GM12878 (cell line): ENCODE results near the gene TIMM29. TPM values are rescaled to one million over a fixed set of nuclear protein-coding genes. Genes with fewer than 3 reads are reported as not detected.

Source experiments
- ATAC-seq: fragments of 200-7000 bp; cut with Tn5 transposase; 3 replicates; pipeline ENCODE4 v1.9.1; 2020; ENCODE audit warnings: mild to moderate bottlenecking, moderate library complexity
- BruUV-seq: library from RNA; stranded (reverse); fragments of 400-500 nt; replicated peaks from 2 replicates; lab custom pipeline; 2021; lab: Mats Ljungman, UMichigan
- CTCF ChIA-PET: fragments of 300-600 bp; sonication (Branson Sonifier 250); formaldehyde crosslinking; extraction: SDS; loops from one replicate; lab custom pipeline; 2021; ENCODE audit warnings: inconsistent platforms; lab: Yijun Ruan, JAX
- POLR2A ChIA-PET: fragments of 350-600 bp; formaldehyde crosslinking; extraction: SDS; loops from one replicate; lab custom pipeline; 2021; ENCODE audit warnings: inconsistent platforms; lab: Charles Lee
- RAD21 ChIA-PET: fragments of 300-600 bp; sonication (Branson Sonifier 250); formaldehyde crosslinking; loops from one replicate; lab custom pipeline; 2023; ENCODE audit warnings: antibody characterized with exemption; ENCODE audit not compliant: unreplicated experiment; lab: Charles Lee
- SMC1A ChIA-PET: fragments of 300-600 bp; sonication (Branson Sonifier 250); formaldehyde crosslinking; loops from one replicate; lab custom pipeline; 2023; ENCODE audit not compliant: unreplicated experiment, uncharacterized antibody; lab: Charles Lee
- DNase-seq: peaks from one replicate; pipeline ENCODE4 v3.0.0-alpha.2; 2011; ENCODE audit warnings: low read depth, low spot score
- FAIRE-seq: peaks from 3 replicates; lab custom pipeline; 2011; peaks lifted over from hg19 to GRCh38; lab: Jason Lieb, UNC
- H2AFZ ChIP-seq: 2 replicates; pipeline ENCODE4 v1.6.0; 2011; ENCODE audit warnings: low read depth, low read length, control low read depth; ENCODE audit not compliant: control insufficient read depth
- H3K27ac ChIP-seq: 2 replicates; pipeline ENCODE4 v1.5.1; 2011; ENCODE audit warnings: control low read depth; ENCODE audit not compliant: control insufficient read depth, insufficient read depth
- H3K27me3 ChIP-seq, 2 experiments: replicated peaks in 1 of 2; 2 replicates each; pipeline versions ENCODE4 v1.6.0 to v1.6.1; 2011; ENCODE audit warnings: low read length in 1 of 2; ENCODE audit not compliant: control insufficient read depth in 2 of 2, insufficient read depth in 2 of 2
- H3K36me3 ChIP-seq, 2 experiments: 2 replicates each; pipeline ENCODE4 v1.5.1; 2011; ENCODE audit warnings: low read length in 1 of 2; ENCODE audit not compliant: control insufficient read depth in 2 of 2, insufficient read depth in 2 of 2
- H3K4me1 ChIP-seq: 2 replicates; pipeline ENCODE4 v1.6.1; 2011; ENCODE audit warnings: mild to moderate bottlenecking, low read length, moderate library complexity, mixed read lengths; ENCODE audit not compliant: control insufficient read depth, insufficient read depth
- H3K4me2 ChIP-seq: 2 replicates; pipeline ENCODE4 v1.6.0; 2011; ENCODE audit warnings: control low read depth; ENCODE audit not compliant: control insufficient read depth, insufficient read depth
- H3K4me3 ChIP-seq: fragments of 200-600 bp; sonication (generic); 2 replicates; pipeline ENCODE4 v1.5.1; 2016
- H3K79me2 ChIP-seq: 2 replicates; pipeline ENCODE4 v1.6.0; 2011; ENCODE audit warnings: low read length; ENCODE audit not compliant: control insufficient read depth, insufficient read depth
- H3K9ac ChIP-seq: 2 replicates; pipeline ENCODE4 v1.8.0; 2011; ENCODE audit warnings: low read length, control low read depth, mixed read lengths; ENCODE audit not compliant: control insufficient read depth, insufficient read depth
- H3K9me3 ChIP-seq: replicated peaks from 3 replicates; pipeline ENCODE4 v1.5.1; 2011; ENCODE audit warnings: mild to moderate bottlenecking, low read length; ENCODE audit not compliant: control insufficient read depth, insufficient read depth
- H4K20me1 ChIP-seq: 2 replicates; pipeline ENCODE4 v1.6.0; 2011; ENCODE audit not compliant: control insufficient read depth, insufficient read depth
- CBX3 ChIP-seq: fragments of 200-600 bp; sonication (generic); IDR thresholded peaks from 2 replicates; pipeline ENCODE4 v1.6.1; 2016; ENCODE audit warnings: low read depth, borderline replicate concordance
- CBX5 ChIP-seq: sonication (generic); IDR thresholded peaks from 2 replicates; pipeline ENCODE4 v1.6.1; 2016; ENCODE audit warnings: low read depth, moderate library complexity, mild to moderate bottlenecking, inconsistent platforms
- CEBPB ChIP-seq, 2 experiments: fragments of 150-350 bp in 1 of 2; IDR thresholded peaks; 2 replicates each; pipeline ENCODE4 v1.6.1; 2012 to 2014; ENCODE audit warnings: low read depth in 2 of 2, low read length in 2 of 2, borderline replicate concordance in 1 of 2, inconsistent platforms in 1 of 2
- FOXM1 ChIP-seq: IDR thresholded peaks from 2 replicates; pipeline ENCODE4 v1.6.1; 2012; ENCODE audit warnings: low read depth, mild to moderate bottlenecking, inconsistent platforms, low read length, moderate library complexity
- HDGF ChIP-seq: fragments of 450-650 bp; IDR thresholded peaks from 2 replicates; pipeline ENCODE4 v1.6.1; 2016; ENCODE audit warnings: antibody characterized with exemption
- MTA2 ChIP-seq: fragments of 450-650 bp; IDR thresholded peaks from 2 replicates; pipeline ENCODE4 v1.6.1; 2016; ENCODE audit warnings: low read depth, mild to moderate bottlenecking, moderate library complexity
- NBN ChIP-seq: fragments of 450-650 bp; IDR thresholded peaks from 2 replicates; pipeline ENCODE4 v1.6.1; 2016
- NFXL1 ChIP-seq: fragments of 450-650 bp; IDR thresholded peaks from 2 replicates; pipeline ENCODE4 v1.6.1; 2017; ENCODE audit warnings: antibody characterized with exemption, mild to moderate bottlenecking, borderline replicate concordance
- NKRF ChIP-seq: fragments of 450-650 bp; conservative IDR thresholded peaks from 2 replicates; pipeline ENCODE4 v1.6.1; 2017; ENCODE audit warnings: mild to moderate bottlenecking, moderate library complexity
- SMAD1 ChIP-seq: fragments of 450-650 bp; IDR thresholded peaks from 2 replicates; pipeline ENCODE4 v1.6.1; 2018; ENCODE audit warnings: mild to moderate bottlenecking, low read depth; ENCODE audit not compliant: partially characterized antibody
- YBX1 ChIP-seq: fragments of 450-650 bp; IDR thresholded peaks from 2 replicates; pipeline ENCODE4 v1.6.1; 2016; ENCODE audit warnings: antibody characterized with exemption
- WGBS: methylation state at CpG from one replicate; pipeline ENCODE4 v1.1.6; 2016; ENCODE audit warnings: low lambda C conversion rate; ENCODE audit not compliant: insufficient replicate concordance, insufficient coverage; ENCODE audit errors: missing lambda C conversion rate; 5-methylcytosine and 5-hydroxymethylcytosine counted together
- in situ Hi-C: fragments of 300-500 bp; cut with MboI; formaldehyde crosslinking; loops from 9 replicates; pipeline ENCODE4 v1.14.3; 2018; ENCODE audit warnings: mixed read lengths
- intact Hi-C: fragments of 100-400 bp; cut with micrococcal nuclease; formaldehyde crosslinking; loops from one replicate; pipeline ENCODE4 v1.14.2; 2022; ENCODE audit not compliant: unreplicated experiment
- polyA plus RNA-seq, 11 experiments: library from polyadenylated mRNA; depleted of rRNA in 4 of 11; unstranded in 6 of 11; stranded (reverse) in 5 of 11; fragments of >200 nt; fragmentation: Nextera tagmentation in 4 of 11; fragmentation: Illumina TruSeq in 1 of 11; extraction: Ambion mirVana in 4 of 11; extraction: Trizol in 1 of 11; gene quantifications; 1 replicate in 1 of 11; 2 replicates in 10 of 11; pipeline versions ENCODE4 v1.2.1 to v1.2.3, GENCODE V29; 2011 to 2016; ENCODE audit warnings: inconsistent platforms in 2 of 11, missing spikeins in 2 of 11, low read depth in 1 of 11
- total RNA-seq, 4 experiments: library from RNA; depleted of rRNA in 3 of 4; stranded (reverse); fragments of >200 nt in 3 of 4; fragmentation: Illumina TruSeq in 1 of 4; extraction: Trizol in 1 of 4; gene quantifications; 2 replicates each; pipeline versions ENCODE4 v1.2.1 to v1.2.3, GENCODE V29; 2013 to 2021

The TIMM29 gene
- total and polyA plus RNA-seq, 10 of the 15 experiments (the other 5 are each of a cell fraction or from before 2014, with no cell fraction given), result 2.4 to 27.9 (median 13.5) TPM

GRCh38 chr19:10889880-10890279 is 38.7 kb upstream of the TIMM29 start (continued):
- TF ChIP-seq NKRF (no peak), FOXM1 (no peak)

GRCh38 chr19:10891405-10892086 is 37.1 kb upstream of the TIMM29 start:
- no peak for DNase-seq
- no peaks in the 10 kb centered on the region for H3K9me3 ChIP-seq
- H3K27me3 ChIP-seq, result no peaks in the 10 kb centered on the region
- no peak for TF ChIP-seq CBX3
- no peak for TF ChIP-seq MTA2
- no peak for TF ChIP-seq YBX1
- no peak for TF ChIP-seq CBX5
- TF ChIP-seq NFXL1, result no peak
- TF ChIP-seq NBN, result no peak
- no peak for TF ChIP-seq SMAD1
- no peak for TF ChIP-seq HDGF
- TF ChIP-seq CEBPB (IDR thresholded peaks at IDR 0.05; ENCODE audit: borderline replicate concordance in 1 of 2, low read depth in 2 of 2, low read length in 2 of 2), result no peak
- POLR2A ChIA-PET, result interaction anchor here (0.5 kb wide), 1 partner anchor 359 kb away, joined by 3 read pairs; no protein-coding TSS in a partner anchor
- intact Hi-C loops (no loop called here), in situ Hi-C loops (no loop called here)
- H2AFZ ChIP-seq, result no peak overlapping the region
- H3K4me3 ChIP-seq, result no peak overlapping the region
- H3K27ac ChIP-seq, result no peak overlapping the region
- SMC1A ChIA-PET, result no interaction called here
- no peak for ATAC-seq
- peaks cover 6% of the 10 kb centered on the region for H4K20me1 ChIP-seq
- peaks cover 0 to 23% of the 10 kb centered on the region in 2 experiments; a peak in 3 of 4 replicates for H3K36me3 ChIP-seq
- CTCF ChIA-PET, result interaction anchor here (1.1 kb wide), 1 partner anchor 27 kb away, joined by 3 read pairs; no protein-coding TSS in a partner anchor
- H3K4me1 ChIP-seq, result peaks cover 22% of the 10 kb centered on the region
- no peak overlapping the region for H3K4me2 ChIP-seq
- no peak overlapping the region for H3K9ac ChIP-seq
- WGBS, result 79% methylated on average over 21 of the region's 21 CpGs
- no peak for FAIRE-seq
- H3K79me2 ChIP-seq, result peaks cover 52% of the 10 kb centered on the region
- BruUV-seq, result no TSS peak
- RAD21 ChIA-PET, result interaction anchor here (0.6 kb wide), 1 partner anchor 144 kb away, joined by 3 read pairs; no protein-coding TSS in a partner anchor
